ENCODE measurements around the gene LCN1.
A peak's percentile ranks its signal among the peaks of the same experiment; 100 is the strongest.
"Not testable (repeated sequence)": the region's sequence is repeated elsewhere in the genome, so short reads cannot be mapped to it uniquely, and the experiment has no call there.

Gene LCN1

GRCh38 chr9:135522137-135522877 lies 1.1 kb downstream of the LCN1 start:
- DNase-seq (ENCODE audit: low read depth, low spot score), result no peak

DNA sequence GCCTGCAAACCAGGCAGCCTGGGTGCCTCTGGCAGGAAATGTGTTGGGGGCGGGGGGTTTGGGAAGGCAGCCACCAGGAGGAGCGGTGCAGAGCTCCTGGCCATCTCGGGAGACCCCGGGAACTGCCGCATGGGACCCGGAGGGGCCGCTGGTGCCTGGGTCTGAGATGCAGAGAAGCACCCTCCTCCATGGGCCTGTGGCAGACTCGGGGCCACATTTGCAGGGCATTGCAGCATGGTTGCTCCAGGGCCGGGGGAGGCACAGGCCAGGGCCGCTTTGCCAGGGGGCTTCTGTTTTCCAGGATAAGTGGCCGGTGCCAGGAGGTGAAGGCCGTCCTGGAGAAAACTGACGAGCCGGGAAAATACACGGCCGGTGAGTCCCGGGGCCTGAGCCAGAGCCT lies 1.7 kb downstream of the LCN1 start:
- DNase-seq (ENCODE audit: low read depth, low spot score), result no peak

DNA sequence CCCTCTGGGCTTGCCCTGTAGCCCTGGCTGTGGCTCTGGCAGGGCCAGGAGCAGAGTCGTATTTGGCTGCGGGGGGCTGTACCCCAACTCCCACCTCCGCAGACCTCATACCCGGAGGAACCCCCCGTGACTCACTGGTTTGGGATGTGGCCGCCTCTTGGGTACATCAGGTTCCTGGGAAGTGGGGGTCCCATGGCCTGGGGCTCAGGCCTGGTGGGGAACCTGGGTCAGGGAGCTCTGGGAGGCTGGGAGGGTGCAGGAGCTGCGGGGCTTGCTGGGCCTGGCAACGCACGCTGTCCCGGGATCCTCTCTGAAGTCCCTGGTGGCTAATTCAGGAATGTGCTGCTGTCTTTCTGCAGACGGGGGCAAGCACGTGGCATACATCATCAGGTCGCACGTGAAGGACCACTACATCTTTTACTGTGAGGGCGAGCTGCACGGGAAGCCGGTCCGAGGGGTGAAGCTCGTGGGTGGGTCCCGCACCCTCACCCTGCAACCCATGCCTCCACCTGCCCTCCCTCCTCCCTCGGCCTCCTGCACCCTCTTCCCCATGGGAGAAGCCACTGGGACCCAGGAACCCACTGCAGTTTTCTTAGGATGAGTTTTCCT lies 2.4 kb downstream of the LCN1 start:
- DNase-seq (ENCODE audit: low read depth, low spot score), result no peak

DNA sequence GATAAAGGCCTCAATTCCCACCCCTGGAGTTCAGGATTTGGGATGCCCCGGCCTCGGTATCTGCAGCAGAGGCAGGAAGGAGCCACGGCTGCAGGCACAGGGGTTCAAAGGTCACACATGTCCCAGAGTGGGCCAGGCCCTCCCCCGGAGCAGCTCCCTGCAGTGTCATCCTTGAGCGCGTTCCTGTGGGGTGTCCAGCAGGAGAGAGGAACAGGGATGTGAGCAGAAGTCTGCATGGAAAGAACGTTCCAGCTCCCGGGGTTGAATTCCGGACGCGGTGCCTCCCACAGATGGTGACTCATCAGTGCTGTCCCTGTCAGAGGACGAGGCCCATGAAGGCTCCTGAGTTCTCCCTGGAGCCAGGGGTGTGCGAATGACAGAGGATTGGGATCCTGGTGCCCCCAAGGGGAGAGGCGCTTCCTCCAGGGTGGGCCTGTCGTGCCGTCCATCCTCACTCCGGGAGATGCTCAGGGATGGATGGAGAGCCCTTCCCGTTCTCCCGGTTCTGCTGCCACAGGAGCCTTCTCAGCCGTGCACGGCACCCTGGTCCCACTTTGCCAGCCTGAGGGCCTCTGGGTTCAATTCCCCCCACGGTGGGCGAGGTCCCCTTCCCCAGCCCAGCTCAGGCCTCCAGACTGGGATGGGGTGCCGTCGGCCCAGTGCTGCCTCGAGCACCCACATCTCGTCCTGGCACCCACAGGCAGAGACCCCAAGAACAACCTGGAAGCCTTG lies 3.1 kb downstream of the LCN1 start:
- DNase-seq (ENCODE audit: low read depth, low spot score), result peak; percentile 18

DNA sequence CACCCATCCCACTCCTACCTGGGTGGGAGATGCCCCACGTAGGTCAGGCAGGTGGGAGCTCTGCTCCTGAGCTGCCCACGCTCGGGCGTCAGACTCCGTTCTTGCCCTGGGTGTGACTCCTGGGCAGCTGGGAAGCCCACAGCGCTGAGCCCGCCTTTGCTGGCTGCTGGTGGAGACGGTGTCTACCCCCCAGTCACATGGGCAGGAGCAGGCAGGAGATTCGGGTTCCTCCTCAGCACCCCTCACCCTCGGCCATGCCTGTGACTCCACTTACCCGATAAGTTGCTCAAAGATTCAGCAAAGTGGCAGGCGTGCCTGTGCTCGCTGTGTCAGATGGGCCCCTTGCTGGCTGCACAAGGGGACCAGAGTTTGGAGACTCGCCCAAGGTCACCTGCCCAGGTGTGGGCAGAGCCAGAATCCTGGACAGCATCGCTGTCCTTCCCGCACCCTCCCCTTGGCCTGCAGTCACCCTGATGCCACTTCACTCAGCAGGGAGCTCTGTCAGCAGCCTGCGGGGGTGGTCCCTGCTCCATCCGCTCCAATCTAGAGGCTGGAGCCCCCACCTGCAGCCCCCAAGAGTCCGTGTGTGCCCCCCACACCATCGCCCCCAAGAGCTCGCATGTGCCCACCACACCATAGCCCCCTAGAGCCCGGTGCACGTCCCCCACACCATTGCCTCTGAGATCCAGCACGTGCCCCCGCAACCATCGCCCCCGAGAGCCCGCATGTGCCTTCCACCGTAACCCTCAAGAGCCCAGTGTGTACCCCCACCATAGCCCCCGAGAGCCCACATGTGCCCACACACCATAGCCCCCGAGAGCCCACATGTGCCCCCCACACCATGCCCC lies 4.2 kb downstream of the LCN1 start:
- DNase-seq (ENCODE audit: low read depth, low spot score), result no peak

DNA sequence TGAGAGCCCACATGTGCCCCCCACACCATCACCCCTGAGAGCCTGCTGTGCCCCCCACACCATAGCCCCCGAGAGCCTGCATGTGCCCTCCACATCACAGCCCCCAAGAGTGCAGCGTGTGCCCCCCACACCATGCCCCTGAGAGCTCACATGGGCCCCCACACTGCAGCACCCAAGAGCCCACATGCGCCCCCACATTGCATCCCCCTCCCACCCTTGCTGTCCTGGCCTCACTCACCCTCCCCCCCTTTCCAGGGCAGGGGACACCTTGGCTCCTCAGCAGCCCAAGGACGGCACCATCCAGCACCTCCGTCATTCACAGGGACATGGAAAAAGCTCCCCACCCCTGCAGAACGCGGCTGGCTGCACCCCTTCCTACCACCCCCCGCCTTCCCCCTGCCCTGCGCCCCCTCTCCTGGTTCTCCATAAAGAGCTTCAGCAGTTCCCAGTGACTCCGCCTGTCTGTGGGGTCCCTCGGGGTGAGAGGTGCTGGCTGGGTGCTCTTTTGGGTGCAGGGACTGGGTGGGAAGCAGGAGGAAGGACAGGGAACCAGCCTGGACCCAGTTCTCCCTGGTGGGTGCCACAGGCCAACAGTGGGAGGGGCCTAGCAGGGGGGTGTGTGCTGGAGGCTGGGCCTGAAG lies 5.0 kb downstream of the LCN1 start:
- DNase-seq (ENCODE audit: low read depth, low spot score), result no peak

GRCh38 chr9:135526730-135527571 lies 5.7 kb downstream of the LCN1 start:
- DNase-seq (ENCODE audit: low read depth, low spot score), result no peak

GRCh38 chr9:135528842-135529435 lies 7.7 kb downstream of the LCN1 start:
- not testable (repeated sequence) for DNase-seq (ENCODE audit: low read depth, low spot score)

DNA sequence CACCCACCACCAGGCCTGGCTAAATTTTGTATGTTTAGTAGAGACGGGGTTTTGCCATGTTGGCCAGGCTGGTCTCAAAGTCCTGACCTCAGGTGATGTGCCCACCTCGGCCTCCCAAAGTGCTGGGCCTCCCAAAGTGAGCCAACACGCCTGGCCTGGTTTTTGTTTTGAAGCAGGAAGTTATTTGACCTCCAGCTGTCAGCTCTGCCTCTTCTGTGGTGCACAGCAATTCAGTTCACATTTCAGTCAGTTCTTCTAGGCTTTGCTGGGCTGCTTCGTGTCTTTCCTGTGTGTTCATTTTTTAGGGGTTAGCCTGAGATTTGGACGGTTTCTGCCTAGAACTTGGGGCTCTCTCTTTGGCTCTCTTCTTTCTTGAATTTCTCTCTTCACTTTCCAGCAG lies 8.9 kb downstream of the LCN1 start:
- DNase-seq (ENCODE audit: low read depth, low spot score), result no peak

DNA sequence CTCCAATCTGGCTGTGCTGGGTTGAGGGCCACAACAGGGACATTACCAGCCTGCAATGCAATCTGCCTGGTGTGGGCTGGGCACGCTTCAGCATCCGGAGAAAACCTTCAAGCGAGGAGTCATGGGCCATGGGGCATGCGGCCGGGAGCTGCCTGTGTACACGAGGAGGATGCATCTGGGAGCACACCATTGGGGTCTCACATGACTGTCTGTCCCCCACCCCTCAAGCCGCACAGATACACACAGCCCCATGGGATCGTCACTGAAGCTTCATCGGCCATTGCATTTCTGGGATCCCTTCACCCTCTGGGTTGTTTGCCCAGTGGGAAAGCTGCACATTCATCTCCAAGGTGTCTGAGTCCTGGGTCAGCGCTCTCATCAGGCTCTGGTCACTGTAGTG lies 9.9 kb downstream of the LCN1 start:
- DNase-seq (ENCODE audit: low read depth, low spot score), result no peak

DNA sequence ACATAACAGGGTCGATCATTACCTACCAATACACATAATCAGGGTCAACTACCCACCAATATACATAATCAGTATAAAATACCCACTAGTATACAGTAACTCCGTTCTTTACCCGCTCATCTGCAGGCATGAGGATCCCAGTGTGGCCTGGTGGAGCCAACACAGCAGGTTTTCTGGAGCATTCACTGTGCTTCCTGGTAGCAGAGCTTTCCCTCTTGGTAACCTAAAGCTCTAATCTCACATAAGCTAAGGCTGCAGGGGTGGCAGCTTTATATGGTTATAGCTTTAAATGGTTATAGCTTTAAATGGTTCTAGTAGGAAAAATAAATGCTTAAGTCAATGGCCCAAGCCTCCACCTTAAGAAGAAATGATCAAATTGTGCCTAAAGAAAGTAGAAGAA lies 11.9 kb downstream of the LCN1 start:
- DNase-seq (ENCODE audit: low read depth, low spot score), result no peak

- DNase-seq (ENCODE audit: low read depth, low spot score), result no peak
These were observed 12.4 kb downstream of the LCN1 start for GRCh38 chr9:135533674-135534073.

DNA sequence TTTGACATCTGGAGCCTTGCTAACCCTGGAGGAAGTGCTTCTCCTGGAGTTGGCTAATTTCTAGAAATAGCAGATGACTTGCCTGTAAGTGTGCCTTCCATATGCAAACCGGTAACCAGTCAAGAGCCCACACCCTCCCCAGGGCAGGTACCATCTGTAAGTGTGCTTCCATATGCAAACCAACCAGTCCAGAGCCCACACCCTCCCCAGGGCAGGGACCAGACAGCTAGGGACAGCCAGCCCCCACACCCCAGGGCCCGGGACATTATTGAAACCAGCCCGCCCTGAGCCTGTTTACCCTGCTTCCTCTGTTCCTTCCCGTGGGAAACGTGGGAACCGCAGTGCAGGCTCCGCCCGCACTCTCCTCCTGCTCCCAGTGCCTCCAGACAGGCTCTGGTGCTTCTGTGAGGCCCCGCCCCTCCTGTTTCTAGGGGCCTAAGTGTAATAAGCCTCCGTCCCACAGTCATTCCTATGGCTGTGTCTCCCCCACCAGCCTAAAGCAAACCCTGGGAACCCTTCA lies 13.0 kb downstream of the LCN1 start:
- not testable (repeated sequence) for DNase-seq (ENCODE audit: low read depth, low spot score)

DNA sequence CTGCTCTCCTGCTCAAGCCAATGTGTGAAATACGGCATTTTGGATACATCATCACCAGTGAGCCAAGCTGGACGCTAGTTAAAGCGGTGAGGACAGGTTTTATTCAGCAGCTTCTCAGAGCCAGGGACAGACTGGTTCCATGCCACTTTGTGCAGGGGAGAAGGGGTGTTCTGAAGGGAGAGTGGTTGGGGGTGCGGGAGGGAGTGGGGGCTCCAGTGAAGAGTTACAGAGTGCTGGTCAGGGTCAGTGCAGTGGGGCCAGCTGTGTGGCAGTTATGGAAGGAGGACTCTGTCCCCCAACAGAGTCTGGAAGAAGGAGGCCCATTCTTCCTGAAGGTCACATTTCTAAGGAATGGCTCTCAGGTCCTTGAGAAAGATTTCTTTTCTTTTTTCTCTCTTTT lies 13.6 kb downstream of the LCN1 start:
- DNase-seq (ENCODE audit: low read depth, low spot score), result not testable (repeated sequence)

DNA sequence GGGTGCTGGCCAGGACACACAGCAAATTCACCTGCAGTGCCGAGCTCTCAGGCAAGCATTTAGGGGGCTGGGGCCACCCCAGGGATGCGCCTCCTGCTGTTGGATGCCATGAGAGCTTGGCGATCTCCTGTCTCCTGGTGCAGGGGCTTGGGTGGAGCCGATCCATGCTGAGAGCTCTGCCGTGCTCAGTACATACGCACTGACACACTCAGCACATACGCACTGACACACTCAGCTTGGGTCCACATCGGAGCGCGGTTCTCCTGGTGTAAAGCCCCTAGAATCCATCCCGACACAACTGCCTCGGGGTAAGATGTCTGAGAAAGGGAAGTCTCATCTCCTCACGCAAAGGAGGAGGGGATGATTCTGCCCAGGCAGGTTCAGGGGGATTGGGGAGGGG lies 14.4 kb downstream of the LCN1 start:
- not testable (repeated sequence) for DNase-seq (ENCODE audit: low read depth, low spot score)

- peak; percentile 62 for DNase-seq (ENCODE audit: low read depth, low spot score)
These were observed 15.0 kb downstream of the LCN1 start for GRCh38 chr9:135536216-135536615.

DNA sequence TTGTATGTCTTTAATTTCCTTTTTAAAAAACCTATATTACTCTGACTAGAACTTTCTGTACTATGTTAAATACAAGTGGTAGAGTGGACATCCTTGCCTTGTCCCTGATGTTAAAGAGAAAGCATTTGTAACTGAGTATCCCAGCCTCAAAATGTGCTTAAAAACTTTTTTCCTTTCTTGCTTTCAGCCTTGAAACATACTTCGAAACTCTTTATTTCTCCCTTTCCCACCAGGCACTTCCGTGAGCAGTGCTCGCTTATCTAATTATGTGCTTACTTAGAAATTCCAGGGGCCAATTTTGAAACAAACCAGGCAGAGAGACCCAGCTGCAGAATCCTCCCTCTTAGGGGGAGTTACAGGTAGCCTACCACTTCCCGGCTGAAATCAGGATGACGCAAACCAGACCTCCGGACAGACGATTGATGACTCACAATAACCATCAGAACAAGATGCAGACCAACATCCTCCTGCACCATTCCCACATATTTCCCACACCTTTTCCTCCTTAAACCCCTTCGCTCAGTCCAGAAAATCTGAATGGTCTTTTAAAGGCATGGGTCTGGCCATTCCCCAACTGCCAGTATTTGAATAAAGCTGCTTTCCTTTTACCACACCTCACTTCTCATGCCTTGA lies 22.1 kb downstream of the LCN1 start:
- DNase-seq (ENCODE audit: low read depth, low spot score), result not testable (repeated sequence)

DNA sequence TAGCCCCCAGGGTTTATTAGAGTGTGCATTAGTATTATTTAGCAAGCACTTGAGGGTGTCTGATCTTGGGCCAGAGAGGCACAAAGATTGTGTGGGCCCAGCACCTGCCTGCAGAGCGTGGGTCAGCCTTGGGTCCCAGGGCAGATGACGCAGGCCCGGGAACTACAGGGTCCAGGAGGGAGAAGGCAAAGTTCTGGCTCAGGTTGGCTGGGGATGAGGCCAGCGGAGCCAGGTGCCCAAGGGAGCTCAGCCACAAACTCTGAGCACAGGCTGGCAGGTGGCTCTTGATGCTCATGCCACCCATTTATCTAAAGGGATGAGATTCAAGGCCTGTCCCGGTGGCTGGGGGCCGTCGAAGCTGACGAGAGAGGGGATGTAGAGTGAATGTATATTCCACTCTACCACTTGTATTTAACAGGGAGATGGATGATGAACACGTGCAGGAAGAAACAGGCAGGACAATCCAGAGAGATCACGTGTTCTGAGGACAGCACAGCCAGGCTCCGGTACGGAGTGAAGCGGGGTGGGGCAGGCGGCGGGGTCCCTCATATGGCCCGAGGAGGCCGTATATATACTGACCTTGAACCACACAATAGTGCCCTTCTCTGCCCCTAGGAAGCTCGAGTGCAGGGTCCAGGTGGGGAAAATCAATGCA lies 23.9 kb downstream of the LCN1 start:
- no peak for DNase-seq (ENCODE audit: low read depth, low spot score)

DNA sequence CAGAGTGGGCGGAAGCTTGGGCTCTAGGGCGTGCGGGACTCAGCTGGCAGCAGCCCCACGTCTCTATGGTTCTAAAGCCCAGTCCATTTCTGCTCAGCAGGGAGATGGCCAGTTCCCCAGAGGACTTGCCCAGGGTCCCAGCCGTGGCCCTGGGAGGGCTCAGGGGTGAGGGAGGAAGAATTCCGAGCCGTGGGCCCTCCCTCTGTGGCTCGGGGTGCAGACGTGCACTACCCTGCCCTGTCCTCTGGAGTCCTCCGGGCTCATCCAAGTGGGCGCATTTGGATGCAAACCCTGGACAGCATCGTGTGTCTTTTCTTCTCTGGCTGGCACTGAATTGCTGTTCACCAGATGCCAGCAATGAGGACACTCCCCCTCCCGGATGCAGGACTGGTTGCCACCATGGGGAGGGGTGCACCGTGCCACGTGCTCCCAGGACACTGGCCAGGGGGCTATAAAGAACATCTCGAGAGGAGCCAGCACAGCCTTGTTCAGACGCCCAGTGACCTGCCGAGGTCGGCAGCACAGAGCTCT lies 24.5 kb downstream of the LCN1 start, which contains the start of gene OBP2A:
Gene OBP2A (plus strand): TSS at position 481 of the 531 bp plus-strand sequence. CDS start 55 bp downstream, outside the sequence.
- DNase-seq (ENCODE audit: low read depth, low spot score), result not testable (repeated sequence)

All from astrocyte of the hippocampus (primary cell).